Epithelial cell of esophagus (primary cell): ENCODE measurements around the gene CBLL1.

Experiments
- DNase-seq: peaks from one replicate; pipeline ENCODE4 v3.0.0; 2010; ENCODE audit warnings: low read depth
- H3K4me3 ChIP-seq: 2 replicates; pipeline ENCODE4 v1.5.1; 2011; ENCODE audit warnings: mild to moderate bottlenecking, low read length, control low read depth
- CTCF ChIP-seq: IDR thresholded peaks from 2 replicates; pipeline ENCODE4 v1.5.1; 2011; ENCODE audit warnings: low read depth, mild to moderate bottlenecking, low read length, control low read depth, inconsistent platforms; ENCODE audit not compliant: insufficient read depth; ENCODE audit errors: missing control alignments

Gene CBLL1

GRCh38 chr7:107783648-107784047 is 39.7 kb downstream of the CBLL1 start:
- no peak for TF ChIP-seq CTCF
- DNase-seq: no peak
- H3K4me3 ChIP-seq: no peak overlapping the region

DNA sequence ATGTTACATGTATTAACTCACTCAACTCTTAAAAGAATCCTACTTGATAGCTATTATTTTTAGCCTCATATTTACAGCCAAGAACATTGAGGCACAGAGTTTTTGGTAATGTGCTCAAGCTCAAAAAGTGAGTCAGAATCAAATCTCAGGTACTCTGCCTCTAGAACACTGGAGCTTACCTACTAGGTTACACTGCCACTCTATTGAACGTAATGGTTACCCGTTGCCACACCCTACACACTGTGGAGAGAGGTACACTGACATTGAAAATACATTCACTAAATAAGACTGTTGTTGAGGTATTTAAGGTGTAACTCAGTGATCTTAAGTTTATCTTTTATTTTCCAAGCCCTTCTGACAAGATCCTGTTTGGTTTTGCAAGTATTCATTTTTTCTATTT is 41.2 kb downstream of the CBLL1 start:
- DNase-seq: no peak
- no peak overlapping the region for H3K4me3 ChIP-seq
- TF ChIP-seq CTCF: no peak

- no peak for DNase-seq
- H3K4me3 ChIP-seq: no peak overlapping the region
- no peak for TF ChIP-seq CTCF
These were observed 42.0 kb downstream of the CBLL1 start for GRCh38 chr7:107785926-107786325.

- no peak for DNase-seq
- TF ChIP-seq CTCF: no peak
- H3K4me3 ChIP-seq: no peak overlapping the region
These were observed 44.3 kb downstream of the CBLL1 start for GRCh38 chr7:107788216-107788615.

DNA sequence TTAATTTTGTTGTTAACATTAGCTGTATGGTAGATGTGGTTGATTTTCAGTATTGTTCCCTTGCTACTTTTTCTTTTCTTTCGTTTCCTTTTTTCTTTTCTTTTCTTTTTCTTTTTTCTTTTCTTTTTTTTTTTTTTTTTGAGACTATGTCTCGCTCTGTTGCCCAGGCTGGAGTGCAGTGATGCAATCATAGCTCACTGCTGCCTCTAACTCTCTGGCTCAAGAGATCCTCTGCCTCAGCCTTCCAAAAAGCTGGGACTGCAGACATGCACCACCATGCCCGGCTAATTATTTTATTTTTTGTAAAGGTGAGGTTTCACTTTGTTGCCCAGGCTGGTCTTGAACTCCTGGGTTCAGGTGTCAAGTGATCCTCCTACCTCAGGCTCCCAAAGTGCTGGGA is 44.7 kb downstream of the CBLL1 start:
- TF ChIP-seq CTCF: no peak
- H3K4me3 ChIP-seq: no peak overlapping the region
- no peak for DNase-seq

DNA sequence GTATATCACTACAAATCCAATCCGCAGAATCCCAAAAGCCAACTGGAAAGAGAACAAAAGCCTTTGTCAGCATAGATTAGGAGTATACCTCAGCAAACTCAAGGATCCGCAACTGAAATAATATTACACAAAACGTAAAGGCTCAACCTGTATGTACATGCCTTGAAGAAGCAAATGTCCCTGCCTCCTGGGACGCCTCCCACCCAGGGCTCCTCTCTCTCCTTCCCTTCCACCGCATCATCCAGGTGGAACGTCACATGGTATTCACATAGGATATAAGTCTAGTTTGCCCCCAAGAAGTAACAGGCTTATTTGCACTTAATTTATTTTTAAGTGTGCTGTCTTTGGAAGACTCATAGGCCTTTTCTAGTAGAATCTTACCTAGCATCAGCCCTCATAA is 45.7 kb downstream of the CBLL1 start:
- no peak for DNase-seq
- no peak for TF ChIP-seq CTCF

GRCh38 chr7:107792364-107792763 is 48.4 kb downstream of the CBLL1 start:
- no peak for TF ChIP-seq CTCF
- DNase-seq: no peak
- H3K4me3 ChIP-seq: no peak overlapping the region

More for the DNA sequence above, 45.7 kb downstream of the CBLL1 start:
- H3K4me3 ChIP-seq: no peak overlapping the region
